ENCODE data around the gene MUC20.
"Not testable (repeated sequence)": the region's sequence is repeated elsewhere in the genome, so short reads cannot be mapped to it uniquely, and the experiment has no call there.

MUC20 gene

GRCh38 chr3:195770841-195771645 lies 50.3 kb downstream of the MUC20 start:
- not testable (repeated sequence) for DNase-seq (ENCODE audit: low read depth, low spot score)

- no peak for DNase-seq (ENCODE audit: low read depth, low spot score)
Measured at GRCh38 chr3:195771646-195772300, 51.0 kb downstream of the MUC20 start.

GRCh38 chr3:195773956-195774537 lies 53.3 kb downstream of the MUC20 start:
- no peak for DNase-seq (ENCODE audit: low read depth, low spot score)

- peak; percentile 26 for DNase-seq (ENCODE audit: low read depth, low spot score)
Measured at GRCh38 chr3:195774917-195775316, 54.1 kb downstream of the MUC20 start.

GRCh38 chr3:195777975-195778374 lies 57.2 kb downstream of the MUC20 start:
- DNase-seq (ENCODE audit: low read depth, low spot score), result no peak

- not testable (repeated sequence) for DNase-seq (ENCODE audit: low read depth, low spot score)
Measured at GRCh38 chr3:195781236-195781635, 60.5 kb downstream of the MUC20 start.

Measured in smooth muscle cell of the brain vasculature (primary cell).